ENCODE results near the gene IL17REL. TPM values are rescaled to one million over a fixed set of nuclear protein-coding genes. Genes with fewer than 3 reads are reported as not detected.

IL17REL gene
- total and polyA plus RNA-seq, 2 of the 13 experiments (the other 11 are each of a cell fraction or from before 2014, with no cell fraction given) = not detected

DNA sequence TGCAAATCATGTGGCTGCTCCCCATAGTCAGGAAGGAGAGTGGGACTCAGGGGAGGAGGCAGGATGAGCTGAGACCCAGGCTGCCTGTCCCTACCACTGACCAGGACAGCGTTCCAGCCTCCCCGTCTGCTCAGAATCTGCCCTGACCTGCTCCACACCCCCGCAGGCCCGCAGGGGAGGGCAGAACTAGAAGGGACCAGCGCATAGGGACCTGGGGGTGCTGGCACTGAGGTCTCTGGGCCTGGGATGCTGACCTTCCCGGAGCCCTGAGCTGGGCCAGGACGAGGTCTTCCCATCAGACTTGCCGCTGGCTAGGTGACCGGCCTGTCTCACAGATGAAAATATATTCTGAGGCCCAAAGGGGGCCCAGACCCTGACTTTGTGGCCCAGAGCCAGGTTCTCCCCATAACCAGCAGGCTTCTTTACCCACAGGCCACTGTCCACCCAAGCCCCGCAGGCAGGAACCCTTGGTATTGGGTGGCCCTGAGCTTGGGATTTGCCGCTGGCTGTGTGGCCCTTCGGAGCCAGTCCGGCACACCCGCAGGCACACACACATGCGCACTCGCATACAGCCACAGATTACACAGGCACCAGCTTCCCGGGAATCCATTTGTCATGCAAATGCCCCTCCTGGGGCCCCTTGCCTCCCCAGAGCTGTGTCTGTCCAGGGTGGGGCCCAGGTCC is 65.8 kb downstream of the IL17REL start (continued):
- TF ChIP-seq PAX8 (CRISPR knock-in tag; IDR thresholded peaks at IDR 0.05; ENCODE audit: borderline replicate concordance) = no peak
- TF ChIP-seq JUNB (CRISPR knock-in tag; IDR thresholded peaks at IDR 0.05; ENCODE audit: borderline replicate concordance) = no peak
- TF ChIP-seq DNMT1 (CRISPR knock-in tag; IDR thresholded peaks at IDR 0.05) = no peak
- TF ChIP-seq KDM1A (CRISPR knock-in tag; IDR thresholded peaks at IDR 0.05) = no peak
- no peak for TF ChIP-seq KDM3A (CRISPR knock-in tag; IDR thresholded peaks at IDR 0.05; ENCODE audit: low read depth)
- no peak for TF ChIP-seq REL (CRISPR knock-in tag; conservative IDR thresholded peaks at IDR 0.05)
- no peak for TF ChIP-seq ZNF317 (CRISPR knock-in tag; IDR thresholded peaks at IDR 0.05)
- TF ChIP-seq HIVEP1 (CRISPR knock-in tag; IDR thresholded peaks at IDR 0.05) = no peak
- TF ChIP-seq GATAD2A (CRISPR knock-in tag; IDR thresholded peaks at IDR 0.05) = no peak
- TF ChIP-seq FOXA3 (CRISPR knock-in tag; IDR thresholded peaks at IDR 0.05) = peak; percentile 22; the same call in 1 of the 2 replicates
- TF ChIP-seq ZNF12 (CRISPR knock-in tag; IDR thresholded peaks at IDR 0.05) = no peak
- TF ChIP-seq, protein P1, sequence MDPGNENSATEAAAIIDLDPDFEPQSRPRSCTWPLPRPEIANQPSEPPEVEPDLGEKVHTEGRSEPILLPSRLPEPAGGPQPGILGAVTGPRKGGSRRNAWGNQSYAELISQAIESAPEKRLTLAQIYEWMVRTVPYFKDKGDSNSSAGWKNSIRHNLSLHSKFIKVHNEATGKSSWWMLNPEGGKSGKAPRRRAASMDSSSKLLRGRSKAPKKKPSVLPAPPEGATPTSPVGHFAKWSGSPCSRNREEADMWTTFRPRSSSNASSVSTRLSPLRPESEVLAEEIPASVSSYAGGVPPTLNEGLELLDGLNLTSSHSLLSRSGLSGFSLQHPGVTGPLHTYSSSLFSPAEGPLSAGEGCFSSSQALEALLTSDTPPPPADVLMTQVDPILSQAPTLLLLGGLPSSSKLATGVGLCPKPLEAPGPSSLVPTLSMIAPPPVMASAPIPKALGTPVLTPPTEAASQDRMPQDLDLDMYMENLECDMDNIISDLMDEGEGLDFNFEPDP (CRISPR knock-in tag; conservative IDR thresholded peaks at IDR 0.05) = no peak
- no peak for TF ChIP-seq KMT2A (CRISPR knock-in tag; IDR thresholded peaks at IDR 0.05)
- no peak for TF ChIP-seq NR2C2 (CRISPR knock-in tag; IDR thresholded peaks at IDR 0.05; ENCODE audit: borderline replicate concordance)
- TF ChIP-seq ZNF331 (CRISPR knock-in tag; IDR thresholded peaks at IDR 0.05) = no peak
- no peak for TF ChIP-seq ATM (IDR thresholded peaks at IDR 0.05; ENCODE audit: borderline replicate concordance)
- TF ChIP-seq, protein P2, sequence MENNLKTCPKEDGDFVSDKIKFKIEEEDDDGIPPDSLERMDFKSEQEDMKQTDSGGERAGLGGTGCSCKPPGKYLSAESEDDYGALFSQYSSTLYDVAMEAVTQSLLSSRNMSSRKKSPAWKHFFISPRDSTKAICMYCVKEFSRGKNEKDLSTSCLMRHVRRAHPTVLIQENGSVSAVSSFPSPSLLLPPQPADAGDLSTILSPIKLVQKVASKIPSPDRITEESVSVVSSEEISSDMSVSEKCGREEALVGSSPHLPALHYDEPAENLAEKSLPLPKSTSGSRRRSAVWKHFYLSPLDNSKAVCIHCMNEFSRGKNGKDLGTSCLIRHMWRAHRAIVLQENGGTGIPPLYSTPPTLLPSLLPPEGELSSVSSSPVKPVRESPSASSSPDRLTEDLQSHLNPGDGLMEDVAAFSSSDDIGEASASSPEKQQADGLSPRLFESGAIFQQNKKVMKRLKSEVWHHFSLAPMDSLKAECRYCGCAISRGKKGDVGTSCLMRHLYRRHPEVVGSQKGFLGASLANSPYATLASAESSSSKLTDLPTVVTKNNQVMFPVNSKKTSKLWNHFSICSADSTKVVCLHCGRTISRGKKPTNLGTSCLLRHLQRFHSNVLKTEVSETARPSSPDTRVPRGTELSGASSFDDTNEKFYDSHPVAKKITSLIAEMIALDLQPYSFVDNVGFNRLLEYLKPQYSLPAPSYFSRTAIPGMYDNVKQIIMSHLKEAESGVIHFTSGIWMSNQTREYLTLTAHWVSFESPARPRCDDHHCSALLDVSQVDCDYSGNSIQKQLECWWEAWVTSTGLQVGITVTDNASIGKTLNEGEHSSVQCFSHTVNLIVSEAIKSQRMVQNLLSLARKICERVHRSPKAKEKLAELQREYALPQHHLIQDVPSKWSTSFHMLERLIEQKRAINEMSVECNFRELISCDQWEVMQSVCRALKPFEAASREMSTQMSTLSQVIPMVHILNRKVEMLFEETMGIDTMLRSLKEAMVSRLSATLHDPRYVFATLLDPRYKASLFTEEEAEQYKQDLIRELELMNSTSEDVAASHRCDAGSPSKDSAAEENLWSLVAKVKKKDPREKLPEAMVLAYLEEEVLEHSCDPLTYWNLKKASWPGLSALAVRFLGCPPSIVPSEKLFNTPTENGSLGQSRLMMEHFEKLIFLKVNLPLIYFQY (CRISPR knock-in tag; IDR thresholded peaks at IDR 0.05; ENCODE audit: borderline replicate concordance) = no peak
- TF ChIP-seq, protein P3, sequence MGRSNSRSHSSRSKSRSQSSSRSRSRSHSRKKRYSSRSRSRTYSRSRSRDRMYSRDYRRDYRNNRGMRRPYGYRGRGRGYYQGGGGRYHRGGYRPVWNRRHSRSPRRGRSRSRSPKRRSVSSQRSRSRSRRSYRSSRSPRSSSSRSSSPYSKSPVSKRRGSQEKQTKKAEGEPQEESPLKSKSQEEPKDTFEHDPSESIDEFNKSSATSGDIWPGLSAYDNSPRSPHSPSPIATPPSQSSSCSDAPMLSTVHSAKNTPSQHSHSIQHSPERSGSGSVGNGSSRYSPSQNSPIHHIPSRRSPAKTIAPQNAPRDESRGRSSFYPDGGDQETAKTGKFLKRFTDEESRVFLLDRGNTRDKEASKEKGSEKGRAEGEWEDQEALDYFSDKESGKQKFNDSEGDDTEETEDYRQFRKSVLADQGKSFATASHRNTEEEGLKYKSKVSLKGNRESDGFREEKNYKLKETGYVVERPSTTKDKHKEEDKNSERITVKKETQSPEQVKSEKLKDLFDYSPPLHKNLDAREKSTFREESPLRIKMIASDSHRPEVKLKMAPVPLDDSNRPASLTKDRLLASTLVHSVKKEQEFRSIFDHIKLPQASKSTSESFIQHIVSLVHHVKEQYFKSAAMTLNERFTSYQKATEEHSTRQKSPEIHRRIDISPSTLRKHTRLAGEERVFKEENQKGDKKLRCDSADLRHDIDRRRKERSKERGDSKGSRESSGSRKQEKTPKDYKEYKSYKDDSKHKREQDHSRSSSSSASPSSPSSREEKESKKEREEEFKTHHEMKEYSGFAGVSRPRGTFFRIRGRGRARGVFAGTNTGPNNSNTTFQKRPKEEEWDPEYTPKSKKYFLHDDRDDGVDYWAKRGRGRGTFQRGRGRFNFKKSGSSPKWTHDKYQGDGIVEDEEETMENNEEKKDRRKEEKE (IDR thresholded peaks at IDR 0.05) = no peak
- TF ChIP-seq ZBTB7A (CRISPR knock-in tag; IDR thresholded peaks at IDR 0.05) = no peak
- TF ChIP-seq NFYB (CRISPR knock-in tag; IDR thresholded peaks at IDR 0.05) = no peak
- no peak for TF ChIP-seq CC2D1A (CRISPR knock-in tag; IDR thresholded peaks at IDR 0.05)
- TF ChIP-seq, protein P4, sequence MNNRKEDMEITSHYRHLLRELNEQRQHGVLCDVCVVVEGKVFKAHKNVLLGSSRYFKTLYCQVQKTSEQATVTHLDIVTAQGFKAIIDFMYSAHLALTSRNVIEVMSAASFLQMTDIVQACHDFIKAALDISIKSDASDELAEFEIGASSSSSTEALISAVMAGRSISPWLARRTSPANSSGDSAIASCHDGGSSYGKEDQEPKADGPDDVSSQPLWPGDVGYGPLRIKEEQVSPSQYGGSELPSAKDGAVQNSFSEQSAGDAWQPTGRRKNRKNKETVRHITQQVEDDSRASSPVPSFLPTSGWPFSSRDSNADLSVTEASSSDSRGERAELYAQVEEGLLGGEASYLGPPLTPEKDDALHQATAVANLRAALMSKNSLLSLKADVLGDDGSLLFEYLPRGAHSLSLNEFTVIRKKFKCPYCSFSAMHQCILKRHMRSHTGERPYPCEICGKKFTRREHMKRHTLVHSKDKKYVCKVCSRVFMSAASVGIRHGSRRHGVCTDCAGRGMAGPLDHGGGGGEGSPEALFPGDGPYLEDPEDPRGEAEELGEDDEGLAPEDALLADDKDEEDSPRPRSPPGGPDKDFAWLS (CRISPR knock-in tag; IDR thresholded peaks at IDR 0.05; ENCODE audit: borderline replicate concordance) = no peak

Data from HepG2 (cell line).